Upper lobe of left lung (tissue), 6 donors: ENCODE data around the gene CPT1A. TPM values are rescaled to one million over a fixed set of nuclear protein-coding genes. Genes with fewer than 3 reads are reported as not detected.
A peak's percentile ranks its signal among the peaks of the same experiment; 100 is the strongest.

Source experiments
- ATAC-seq, 2 donors: fragments of 200-7000 bp; cut with Tn5 transposase; one replicate each; pipeline ENCODE4 v1.9.1; 2022; ENCODE audit warnings: mild to moderate bottlenecking in 2 of 2, moderate library complexity in 2 of 2; ENCODE audit not compliant: low FRiP score in 2 of 2
- DNase-seq, 2 donors: peaks; one replicate each; pipeline ENCODE4 v3.0.0-alpha.2; 2019 to 2020
- H3K27ac ChIP-seq, 4 donors: fragments of 200-600 bp; sonication (generic); one replicate each; pipeline ENCODE4 v1.5.1; 2016 to 2019
- H3K27me3 ChIP-seq, 4 donors: fragments of 200-600 bp; sonication (generic); one replicate each; pipeline ENCODE4 v1.5.1; 2017 to 2019
- H3K36me3 ChIP-seq, 4 donors: fragments of 200-600 bp; sonication (generic); one replicate each; pipeline ENCODE4 v1.5.1; 2016 to 2019
- H3K4me1 ChIP-seq, 4 donors: fragments of 200-600 bp; sonication (generic); one replicate each; pipeline ENCODE4 v1.5.1; 2018 to 2019
- H3K4me3 ChIP-seq, 4 donors: fragments of 200-600 bp; sonication (generic); one replicate each; pipeline ENCODE4 v1.5.1; 2017 to 2019; ENCODE audit warnings: mild to moderate bottlenecking in 2 of 4, moderate library complexity in 1 of 4
- H3K9me3 ChIP-seq, 4 donors: fragments of 200-600 bp; sonication (generic); one replicate each; pipeline ENCODE4 v1.5.1; 2018 to 2019
- EP300 ChIP-seq, 4 donors: sonication (generic); formaldehyde crosslinking; IDR thresholded peaks; one replicate each; pipeline ENCODE4 v1.5.1; 2017; ENCODE audit warnings: antibody characterized with exemption in 4 of 4, control low read depth in 2 of 4
- POLR2A ChIP-seq, 4 donors: fragments of 450-650 bp; IDR thresholded peaks; one replicate each; pipeline ENCODE4 v1.5.1; 2016 to 2017; ENCODE audit warnings: antibody characterized with exemption in 4 of 4, mild to moderate bottlenecking in 2 of 4
- POLR2AphosphoS5 ChIP-seq, 2 donors: sonication (generic); formaldehyde crosslinking; IDR thresholded peaks; one replicate each; pipeline ENCODE4 v1.5.1; 2017; ENCODE audit warnings: antibody characterized with exemption in 2 of 2
- WGBS, 2 donors: methylation state at CpG; one replicate each; pipeline ENCODE4 v1.1.5; 2017 to 2018; 5-methylcytosine and 5-hydroxymethylcytosine counted together
- total RNA-seq, 6 donors: library from RNA; depleted of rRNA in 4 of 6; stranded (reverse); fragments of >200 nt in 4 of 6; gene quantifications; one replicate each; pipeline versions ENCODE4 v1.1.0 to v1.2.1, GENCODE V29; 2016 to 2021
- TF ChIP-seq, protein P1 (sequence below), 6 experiments: fragments of 450-650 bp in 4 of 6; fragments of 200-600 bp in 2 of 6; sonication (generic) in 2 of 6; IDR thresholded peaks; one replicate each; pipeline ENCODE4 v1.5.1; 2016 to 2019; ENCODE audit warnings: antibody characterized with exemption in 6 of 6
- donor health status: DM: no; HTN: no; CAD: no; lungs with moderate emphysema.
- donor health status: DM: no; HTN: yes; CAD: no; lungs with severe emphysema.

Gene CPT1A
- total RNA-seq, 6 donors from 2014 or later = 38.2 to 91.8 (median 63.3) TPM

DNA sequence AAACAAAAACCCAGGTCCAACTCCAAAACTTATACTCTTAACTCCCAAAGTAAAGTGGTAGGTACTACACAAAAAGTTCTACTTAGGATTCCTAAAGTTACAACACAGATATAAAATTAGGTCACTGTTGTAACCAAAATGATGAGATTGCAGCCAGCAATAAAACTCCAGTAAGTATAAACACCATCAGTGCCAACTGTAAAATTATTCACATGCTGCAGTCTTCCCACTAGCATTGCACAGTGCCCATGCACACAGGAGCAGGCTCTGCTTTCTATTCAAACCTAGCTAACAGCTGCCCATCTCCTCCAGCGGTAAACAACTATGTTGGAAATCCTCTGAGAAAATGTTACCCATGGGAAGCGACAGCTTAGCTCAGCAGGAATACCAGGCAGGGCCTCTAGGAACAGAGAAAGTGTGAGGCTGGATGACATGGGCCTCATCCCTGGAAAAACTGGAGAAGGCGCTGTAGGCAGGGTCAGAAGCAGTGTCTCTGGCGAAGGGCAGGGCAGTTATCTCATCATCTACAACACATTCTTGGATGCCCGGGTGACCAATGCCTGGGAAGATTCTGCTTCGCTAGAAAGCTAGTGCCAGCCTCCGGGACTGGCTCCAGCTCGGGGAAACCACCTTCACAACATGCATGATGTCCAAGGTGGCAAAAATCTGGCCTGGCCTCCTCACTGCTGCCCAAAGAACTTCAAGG is 9.1 kb downstream of the CPT1A start:
- 74 to 85% methylated on average over 7 to 8 of the region's 8 CpGs for WGBS, 2 donors
- TF ChIP-seq POLR2A (IDR thresholded peaks at IDR 0.05) = no peak
- TF ChIP-seq EP300 (IDR thresholded peaks at IDR 0.05) = no peak
- TF ChIP-seq POLR2AphosphoS5 (IDR thresholded peaks at IDR 0.05) = no peak
- TF ChIP-seq, protein P1, sequence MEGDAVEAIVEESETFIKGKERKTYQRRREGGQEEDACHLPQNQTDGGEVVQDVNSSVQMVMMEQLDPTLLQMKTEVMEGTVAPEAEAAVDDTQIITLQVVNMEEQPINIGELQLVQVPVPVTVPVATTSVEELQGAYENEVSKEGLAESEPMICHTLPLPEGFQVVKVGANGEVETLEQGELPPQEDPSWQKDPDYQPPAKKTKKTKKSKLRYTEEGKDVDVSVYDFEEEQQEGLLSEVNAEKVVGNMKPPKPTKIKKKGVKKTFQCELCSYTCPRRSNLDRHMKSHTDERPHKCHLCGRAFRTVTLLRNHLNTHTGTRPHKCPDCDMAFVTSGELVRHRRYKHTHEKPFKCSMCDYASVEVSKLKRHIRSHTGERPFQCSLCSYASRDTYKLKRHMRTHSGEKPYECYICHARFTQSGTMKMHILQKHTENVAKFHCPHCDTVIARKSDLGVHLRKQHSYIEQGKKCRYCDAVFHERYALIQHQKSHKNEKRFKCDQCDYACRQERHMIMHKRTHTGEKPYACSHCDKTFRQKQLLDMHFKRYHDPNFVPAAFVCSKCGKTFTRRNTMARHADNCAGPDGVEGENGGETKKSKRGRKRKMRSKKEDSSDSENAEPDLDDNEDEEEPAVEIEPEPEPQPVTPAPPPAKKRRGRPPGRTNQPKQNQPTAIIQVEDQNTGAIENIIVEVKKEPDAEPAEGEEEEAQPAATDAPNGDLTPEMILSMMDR (IDR thresholded peaks at IDR 0.05) = no peak
- no peak for ATAC-seq
- DNase-seq = no peak
- peaks cover 0 to 24% (median 4%) of the 10 kb centered on the region in 4 donors for H3K36me3 ChIP-seq
- H3K4me3 ChIP-seq = no peak overlapping the region
- H3K4me1 ChIP-seq = peaks cover 49 to 85% (median 66%) of the 10 kb centered on the region in 4 donors
- H3K27me3 ChIP-seq = no peaks in the 10 kb centered on the region
- no peaks in the 10 kb centered on the region for H3K9me3 ChIP-seq
- peak overlapping the region in 1 of 4 donors; percentile 12 for H3K27ac ChIP-seq

GRCh38 chr11:68831124-68831523 is 10.6 kb downstream of the CPT1A start:
- Histone ChIP-seq H3K4me3 (no peak overlapping the region), H3K27ac (no peak overlapping the region), H3K4me1 (peaks cover 35 to 76% (median 55%) of the 10 kb centered on the region in 4 donors), H3K27me3 (no peaks in the 10 kb centered on the region), H3K36me3 (peaks cover 0 to 19% (median 4%) of the 10 kb centered on the region in 4 donors), H3K9me3 (no peaks in the 10 kb centered on the region)
- WGBS, 2 donors = 76 to 78% methylated on average over 5 of the region's 5 CpGs
- ATAC-seq (no peak), DNase-seq (no peak)
- TF ChIP-seq, protein P1 (IDR thresholded peaks at IDR 0.05) = no peak
- TF ChIP-seq POLR2AphosphoS5 (IDR thresholded peaks at IDR 0.05) (no peak), EP300 (IDR thresholded peaks at IDR 0.05) (no peak), POLR2A (IDR thresholded peaks at IDR 0.05) (no peak)

DNA sequence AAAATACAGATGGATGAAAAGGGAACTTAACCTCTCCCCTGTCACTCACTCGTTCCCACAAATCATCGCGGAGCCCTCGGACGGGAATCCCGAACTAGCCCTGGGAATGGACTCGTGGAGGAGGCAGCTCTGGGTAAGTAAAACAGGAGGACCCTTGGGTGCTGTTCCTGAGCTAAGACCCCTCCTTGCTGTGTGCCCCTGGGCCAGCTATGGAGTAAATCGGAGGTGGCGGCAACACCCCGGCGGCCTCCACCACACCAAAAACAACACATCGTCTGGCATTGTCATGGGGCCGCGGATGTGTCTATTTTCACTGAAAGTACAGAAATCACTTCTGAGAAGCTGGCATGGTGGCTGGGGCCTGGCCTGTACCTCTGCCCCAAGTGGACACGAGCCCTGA is 12.1 kb downstream of the CPT1A start:
- TF ChIP-seq POLR2AphosphoS5 (IDR thresholded peaks at IDR 0.05) (no peak), POLR2A (IDR thresholded peaks at IDR 0.05) (no peak), EP300 (IDR thresholded peaks at IDR 0.05) (no peak)
- TF ChIP-seq, protein P1 (IDR thresholded peaks at IDR 0.05) = no peak
- H3K4me1 ChIP-seq = peaks cover 34 to 68% (median 52%) of the 10 kb centered on the region in 4 donors
- no peak overlapping the region for H3K4me3 ChIP-seq
- 59 to 79% methylated on average over 15 of the region's 15 CpGs for WGBS, 2 donors
- peaks cover 0 to 19% (median 4%) of the 10 kb centered on the region in 4 donors for H3K36me3 ChIP-seq
- no peaks in the 10 kb centered on the region for H3K9me3 ChIP-seq
- H3K27me3 ChIP-seq = no peaks in the 10 kb centered on the region
- no peak overlapping the region for H3K27ac ChIP-seq
- DNase-seq = no peak
- ATAC-seq = no peak

DNA sequence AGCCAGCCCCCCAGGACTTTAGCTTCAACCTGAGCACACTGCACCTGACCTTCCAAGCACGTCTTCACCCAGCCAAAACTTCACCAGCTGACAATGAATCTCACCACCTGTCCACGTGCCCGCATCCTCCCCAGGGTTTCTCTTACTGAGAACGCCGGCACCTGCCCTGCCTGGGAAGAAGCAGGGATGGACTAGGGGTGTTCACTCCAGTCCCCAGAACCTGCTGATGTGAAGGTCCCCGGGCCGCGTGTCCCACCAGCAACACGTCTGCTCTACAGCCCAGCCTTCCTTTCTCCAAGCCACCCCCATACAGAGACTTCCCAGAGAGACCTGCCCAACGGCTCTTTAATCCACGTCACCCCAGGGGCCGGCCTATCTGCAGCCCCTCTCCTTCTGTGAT is 12.8 kb downstream of the CPT1A start:
- Histone ChIP-seq H3K9me3 (no peaks in the 10 kb centered on the region), H3K36me3 (peaks cover 0 to 19% (median 4%) of the 10 kb centered on the region in 4 donors), H3K27me3 (no peaks in the 10 kb centered on the region), H3K4me1 (peaks cover 34 to 63% (median 51%) of the 10 kb centered on the region in 4 donors), H3K27ac (peak overlapping the region in 2 of 4 donors; percentile 49 to 68), H3K4me3 (no peak overlapping the region)
- ATAC-seq = no peak
- WGBS, 2 donors = 66 to 74% methylated on average over 12 of the region's 12 CpGs
- DNase-seq = no peak
- TF ChIP-seq EP300 (IDR thresholded peaks at IDR 0.05) = no peak

DNA sequence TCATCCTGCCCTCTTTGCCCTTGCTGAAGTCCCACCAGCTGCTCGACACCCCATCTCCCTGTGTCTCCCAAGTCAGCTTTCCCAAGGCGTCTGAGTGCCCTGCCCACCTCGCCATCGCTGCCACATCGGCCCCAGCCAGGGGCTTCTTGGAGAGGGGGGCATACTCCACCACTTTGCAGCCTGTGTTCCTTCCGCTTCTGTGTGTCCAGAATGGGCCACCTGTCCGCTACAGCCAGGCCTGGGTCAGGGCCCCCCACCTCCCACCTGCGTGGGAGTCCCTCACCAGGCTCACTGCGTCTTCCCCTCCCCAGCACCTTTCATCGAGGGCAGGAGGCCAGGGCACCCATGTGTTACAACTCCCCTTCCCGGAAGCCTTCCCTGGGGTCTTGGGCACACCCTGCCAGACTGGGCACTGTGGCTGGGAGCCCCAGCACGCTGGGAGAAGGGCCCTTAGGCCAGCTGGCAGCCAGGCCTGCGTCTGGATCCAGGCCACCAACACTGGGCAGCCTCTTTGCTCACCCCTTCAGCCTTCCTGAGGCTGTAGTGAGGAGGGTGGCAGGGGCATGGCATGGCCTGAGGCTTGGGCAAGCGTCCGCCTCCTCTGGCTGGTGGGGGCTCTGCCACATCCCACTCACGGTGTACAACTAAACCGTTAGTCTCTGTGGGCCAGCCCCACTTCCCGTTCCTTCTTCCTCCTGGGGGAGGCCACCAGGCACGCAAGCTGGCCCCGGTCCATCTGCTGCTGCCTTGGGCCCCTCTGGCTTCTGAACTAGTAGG is 13.4 kb downstream of the CPT1A start:
- ATAC-seq (peak; percentile 59 to 60), DNase-seq (peak in 1 of 2 donors; percentile 51)
- H3K27ac ChIP-seq = peak overlapping the region in 3 of 4 donors; percentile 49 to 68 (median 52)
- no peaks in the 10 kb centered on the region for H3K27me3 ChIP-seq
- TF ChIP-seq EP300 (IDR thresholded peaks at IDR 0.05) (no peak), POLR2A (IDR thresholded peaks at IDR 0.05) (no peak), POLR2AphosphoS5 (IDR thresholded peaks at IDR 0.05) (no peak)
- TF ChIP-seq, protein P1 (IDR thresholded peaks at IDR 0.05) = peak in 1 of 6 experiments; percentile 17
- 41 to 64% methylated on average over 12 to 13 of the region's 20 CpGs for WGBS, 2 donors
- no peak overlapping the region for H3K4me3 ChIP-seq
- peaks cover 34 to 60% (median 51%) of the 10 kb centered on the region in 4 donors for H3K4me1 ChIP-seq
- H3K9me3 ChIP-seq = no peaks in the 10 kb centered on the region
- H3K36me3 ChIP-seq = peaks cover 0 to 19% (median 4%) of the 10 kb centered on the region in 4 donors
